Ishikawa (cell line): ENCODE data around the gene ZCCHC24.

Experiments used
- FOXM1 ChIP-seq: IDR thresholded peaks from 2 replicates; pipeline ENCODE4 v1.6.1; 2012; ENCODE audit warnings: low read depth, borderline replicate concordance
- TEAD4 ChIP-seq: IDR thresholded peaks from 2 replicates; pipeline ENCODE4 v1.6.1; 2012
- TF ChIP-seq, protein P1 (sequence below): IDR thresholded peaks from 2 replicates; pipeline ENCODE4 v1.6.1; 2012; ENCODE audit warnings: low read depth, mild to moderate bottlenecking

DNA sequence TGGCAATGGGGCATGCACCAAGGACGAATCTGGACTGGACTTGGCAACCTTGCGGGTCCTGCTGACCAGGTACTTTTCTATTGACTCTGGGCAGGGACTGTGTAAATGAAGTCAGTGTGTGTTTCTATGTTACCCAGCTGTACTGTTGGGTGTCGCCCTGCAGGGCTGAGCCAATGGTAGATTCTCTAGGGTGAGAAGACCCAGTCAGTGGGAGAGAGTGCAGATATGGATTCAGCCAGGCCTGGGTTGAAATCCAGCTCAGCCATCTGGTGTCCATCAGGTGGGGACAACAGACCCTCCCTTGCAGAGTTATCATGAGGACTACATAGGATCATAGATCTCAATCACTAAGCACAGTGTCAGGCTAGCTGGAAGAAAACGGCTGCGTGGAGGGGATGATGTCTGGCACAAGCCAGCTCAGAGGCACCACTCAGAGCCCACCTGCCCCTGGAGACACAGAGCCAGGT is 103.1 kb downstream of the ZCCHC24 start:
- TF ChIP-seq TEAD4 = no peak
- no peak for TF ChIP-seq FOXM1
- TF ChIP-seq, protein P1, sequence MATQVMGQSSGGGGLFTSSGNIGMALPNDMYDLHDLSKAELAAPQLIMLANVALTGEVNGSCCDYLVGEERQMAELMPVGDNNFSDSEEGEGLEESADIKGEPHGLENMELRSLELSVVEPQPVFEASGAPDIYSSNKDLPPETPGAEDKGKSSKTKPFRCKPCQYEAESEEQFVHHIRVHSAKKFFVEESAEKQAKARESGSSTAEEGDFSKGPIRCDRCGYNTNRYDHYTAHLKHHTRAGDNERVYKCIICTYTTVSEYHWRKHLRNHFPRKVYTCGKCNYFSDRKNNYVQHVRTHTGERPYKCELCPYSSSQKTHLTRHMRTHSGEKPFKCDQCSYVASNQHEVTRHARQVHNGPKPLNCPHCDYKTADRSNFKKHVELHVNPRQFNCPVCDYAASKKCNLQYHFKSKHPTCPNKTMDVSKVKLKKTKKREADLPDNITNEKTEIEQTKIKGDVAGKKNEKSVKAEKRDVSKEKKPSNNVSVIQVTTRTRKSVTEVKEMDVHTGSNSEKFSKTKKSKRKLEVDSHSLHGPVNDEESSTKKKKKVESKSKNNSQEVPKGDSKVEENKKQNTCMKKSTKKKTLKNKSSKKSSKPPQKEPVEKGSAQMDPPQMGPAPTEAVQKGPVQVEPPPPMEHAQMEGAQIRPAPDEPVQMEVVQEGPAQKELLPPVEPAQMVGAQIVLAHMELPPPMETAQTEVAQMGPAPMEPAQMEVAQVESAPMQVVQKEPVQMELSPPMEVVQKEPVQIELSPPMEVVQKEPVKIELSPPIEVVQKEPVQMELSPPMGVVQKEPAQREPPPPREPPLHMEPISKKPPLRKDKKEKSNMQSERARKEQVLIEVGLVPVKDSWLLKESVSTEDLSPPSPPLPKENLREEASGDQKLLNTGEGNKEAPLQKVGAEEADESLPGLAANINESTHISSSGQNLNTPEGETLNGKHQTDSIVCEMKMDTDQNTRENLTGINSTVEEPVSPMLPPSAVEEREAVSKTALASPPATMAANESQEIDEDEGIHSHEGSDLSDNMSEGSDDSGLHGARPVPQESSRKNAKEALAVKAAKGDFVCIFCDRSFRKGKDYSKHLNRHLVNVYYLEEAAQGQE = no peak
